Glutamatergic neuron (in vitro differentiated cells): ENCODE results near the gene THAP9. TPM values are rescaled to one million over a fixed set of nuclear protein-coding genes. Genes with fewer than 3 reads are reported as not detected.

Source experiments
- DNase-seq: peaks from one replicate; pipeline ENCODE4 v3.0.0; 2022
- H3K27ac Mint-ChIP-seq: one replicate; pipeline ENCODE4 v1.8.0; 2020; ENCODE audit warnings: mild to moderate bottlenecking, mixed read lengths, inconsistent platforms; ENCODE audit not compliant: unreplicated experiment
- H3K27me3 Mint-ChIP-seq: one replicate; pipeline ENCODE4 v1.8.0; 2020; ENCODE audit warnings: mild to moderate bottlenecking, moderate library complexity, mixed read lengths, inconsistent platforms; ENCODE audit not compliant: unreplicated experiment
- H3K36me3 Mint-ChIP-seq: one replicate; pipeline ENCODE4 v1.8.0; 2020; ENCODE audit warnings: mild to moderate bottlenecking, mixed read lengths, inconsistent platforms; ENCODE audit not compliant: unreplicated experiment
- H3K4me1 Mint-ChIP-seq: one replicate; pipeline ENCODE4 v1.8.0; 2020; ENCODE audit warnings: mild to moderate bottlenecking, low read depth, mixed read lengths, inconsistent platforms; ENCODE audit not compliant: unreplicated experiment
- H3K4me3 Mint-ChIP-seq: one replicate; pipeline ENCODE4 v1.8.0; 2020; ENCODE audit warnings: mild to moderate bottlenecking, mixed read lengths, inconsistent platforms; ENCODE audit not compliant: unreplicated experiment
- H3K9me3 Mint-ChIP-seq: one replicate; pipeline ENCODE4 v1.8.0; 2020; ENCODE audit warnings: mild to moderate bottlenecking, moderate library complexity, mixed read lengths, inconsistent platforms; ENCODE audit not compliant: unreplicated experiment
- CTCF ChIP-seq: fragments of 200-600 bp; sonication (generic); IDR thresholded peaks from one replicate; pipeline ENCODE4 v1.5.0; 2021; ENCODE audit not compliant: partially characterized antibody, unreplicated experiment
- total RNA-seq: library from RNA; stranded (reverse); fragmentation: NEBNext Ultra II Directional; extraction: Animal tissue kit (Norgen Biotek cat#: 25700); gene quantifications from one replicate; pipeline ENCODE4 v1.2.1, GENCODE V29; 2021; ENCODE audit not compliant: unreplicated experiment

The THAP9 gene
- total RNA-seq, 1 donor from 2014 or later = 8.7 TPM

GRCh38 chr4:82901183-82901718 lies 716 bp downstream of the THAP9 start:
- no peaks in the 10 kb centered on the region for H3K36me3 Mint-ChIP-seq
- H3K27me3 Mint-ChIP-seq = no peaks in the 10 kb centered on the region
- TF ChIP-seq CTCF = no peak
- no peak for DNase-seq
- no peak overlapping the region for H3K27ac Mint-ChIP-seq
- H3K4me1 Mint-ChIP-seq = peaks cover 14% of the 10 kb centered on the region
- no peaks in the 10 kb centered on the region for H3K9me3 Mint-ChIP-seq
- H3K4me3 Mint-ChIP-seq = no peak overlapping the region

- Mint-ChIP-seq H3K36me3 (no peaks in the 10 kb centered on the region), H3K4me1 (peaks cover 5% of the 10 kb centered on the region), H3K27me3 (no peaks in the 10 kb centered on the region), H3K4me3 (no peak overlapping the region), H3K9me3 (no peaks in the 10 kb centered on the region), H3K27ac (no peak overlapping the region)
- no peak for DNase-seq
- TF ChIP-seq CTCF = no peak
Measured at GRCh38 chr4:82903737-82904136, 3.2 kb downstream of the THAP9 start.

- peaks cover 2% of the 10 kb centered on the region for H3K4me1 Mint-ChIP-seq
- no peak overlapping the region for H3K4me3 Mint-ChIP-seq
- no peak for DNase-seq
- H3K27me3 Mint-ChIP-seq = no peaks in the 10 kb centered on the region
- no peak for TF ChIP-seq CTCF
- no peaks in the 10 kb centered on the region for H3K9me3 Mint-ChIP-seq
- H3K27ac Mint-ChIP-seq = no peak overlapping the region
- H3K36me3 Mint-ChIP-seq = no peaks in the 10 kb centered on the region
Measured at GRCh38 chr4:82905205-82905604, 4.7 kb downstream of the THAP9 start.

- TF ChIP-seq CTCF = no peak
Measured at GRCh38 chr4:82906469-82906868, 5.9 kb downstream of the THAP9 start.

GRCh38 chr4:82909326-82909725 lies 8.8 kb downstream of the THAP9 start:
- Mint-ChIP-seq H3K4me1 (no peaks in the 10 kb centered on the region), H3K27ac (no peak overlapping the region), H3K9me3 (no peaks in the 10 kb centered on the region), H3K36me3 (no peaks in the 10 kb centered on the region), H3K27me3 (no peaks in the 10 kb centered on the region), H3K4me3 (no peak overlapping the region)
- no peak for DNase-seq
- TF ChIP-seq CTCF = no peak

More at GRCh38 chr4:82906469-82906868, 5.9 kb downstream of the THAP9 start:
- Mint-ChIP-seq H3K27me3 (no peaks in the 10 kb centered on the region), H3K4me1 (peaks cover 2% of the 10 kb centered on the region), H3K36me3 (no peaks in the 10 kb centered on the region), H3K27ac (no peak overlapping the region), H3K4me3 (no peak overlapping the region), H3K9me3 (no peaks in the 10 kb centered on the region)
- no peak for DNase-seq
